H9 (cell line): ENCODE measurements around the gene ZNF629. TPM values are rescaled to one million over a fixed set of nuclear protein-coding genes. Genes with fewer than 3 reads are reported as not detected.

ENCODE experiments used
- DNase-seq: peaks from one replicate; pipeline ENCODE4 v3.0.0-alpha.2; 2017
- H2AFZ ChIP-seq: one replicate; pipeline ENCODE4 v1.6.1; 2013; ENCODE audit warnings: mild to moderate bottlenecking, low read length, control low read depth, moderate library complexity
- H2AK5ac ChIP-seq: 2 replicates; pipeline ENCODE4 v1.6.1; 2013; ENCODE audit warnings: low read length, control low read depth, mixed read lengths; ENCODE audit not compliant: insufficient read length
- H2BK120ac ChIP-seq: one replicate; pipeline ENCODE4 v1.6.1; 2013; ENCODE audit warnings: low read depth, mild to moderate bottlenecking, low read length, control low read depth, inconsistent platforms; ENCODE audit not compliant: poor library complexity, severe bottlenecking
- H2BK12ac ChIP-seq: 2 replicates; pipeline ENCODE4 v1.6.1; 2013; ENCODE audit warnings: low read length, control low read depth, mixed read lengths, low read depth; ENCODE audit not compliant: insufficient read length
- H2BK15ac ChIP-seq: 2 replicates; pipeline ENCODE4 v1.6.1; 2013; ENCODE audit warnings: low read depth, low read length, control low read depth
- H2BK20ac ChIP-seq: one replicate; pipeline ENCODE4 v1.6.1; 2013; ENCODE audit warnings: low read depth, mild to moderate bottlenecking, low read length, control low read depth, inconsistent platforms; ENCODE audit not compliant: poor library complexity, severe bottlenecking
- H2BK5ac ChIP-seq: 2 replicates; pipeline ENCODE4 v1.6.1; 2013; ENCODE audit warnings: low read length, control low read depth, mixed read lengths; ENCODE audit not compliant: insufficient read length
- H3K14ac ChIP-seq: 2 replicates; pipeline ENCODE4 v1.6.1; 2013; ENCODE audit warnings: low read length, control low read depth; ENCODE audit not compliant: insufficient read depth
- H3K18ac ChIP-seq: 2 replicates; pipeline ENCODE4 v1.6.1; 2013; ENCODE audit warnings: low read depth, mild to moderate bottlenecking, mixed read lengths, low read length, control low read depth; ENCODE audit not compliant: insufficient read length
- H3K23ac ChIP-seq: 2 replicates; pipeline ENCODE4 v1.6.1; 2013; ENCODE audit warnings: low read length, control low read depth, mixed read lengths, low read depth; ENCODE audit not compliant: insufficient read length
- H3K23me2 ChIP-seq: 2 replicates; pipeline ENCODE4 v1.6.1; 2013; ENCODE audit warnings: low read depth, mild to moderate bottlenecking, mixed read lengths, low read length, control low read depth; ENCODE audit not compliant: insufficient read length, poor library complexity, severe bottlenecking
- H3K27ac ChIP-seq: 2 replicates; pipeline ENCODE4 v1.5.1; 2013; ENCODE audit warnings: low read length, control low read depth, mixed read lengths, low read depth; ENCODE audit not compliant: insufficient read length
- H3K27me3 ChIP-seq: 2 replicates; pipeline ENCODE4 v1.6.1; 2013; ENCODE audit warnings: low read length, control low read depth, inconsistent platforms; ENCODE audit not compliant: insufficient read depth
- H3K4ac ChIP-seq: 2 replicates; pipeline ENCODE4 v1.6.1; 2013; ENCODE audit warnings: low read depth, mild to moderate bottlenecking, control low read depth, inconsistent platforms, low read length, moderate library complexity
- H3K4me1 ChIP-seq: 2 replicates; pipeline ENCODE4 v1.6.1; 2013; ENCODE audit warnings: low read length, control low read depth, inconsistent platforms; ENCODE audit not compliant: insufficient read depth
- H3K4me2 ChIP-seq: 2 replicates; pipeline ENCODE4 v1.6.1; 2013; ENCODE audit warnings: low read length, control low read depth, mixed read lengths; ENCODE audit not compliant: insufficient read length, insufficient read depth
- H3K56ac ChIP-seq: 2 replicates; pipeline ENCODE4 v1.6.1; 2013; ENCODE audit warnings: low read depth, mild to moderate bottlenecking, mixed read lengths, low read length, control low read depth; ENCODE audit not compliant: insufficient read length
- H3K79me1 ChIP-seq: 2 replicates; pipeline ENCODE4 v1.6.1; 2013; ENCODE audit warnings: low read depth, mild to moderate bottlenecking, moderate library complexity, low read length, control low read depth, inconsistent platforms; ENCODE audit not compliant: insufficient read depth, poor library complexity, severe bottlenecking
- H3K79me2 ChIP-seq: 2 replicates; pipeline ENCODE4 v1.6.1; 2013; ENCODE audit warnings: low read length, control low read depth, inconsistent platforms; ENCODE audit not compliant: insufficient read depth
- H3K9ac ChIP-seq: 2 replicates; pipeline ENCODE4 v1.6.1; 2013; ENCODE audit warnings: low read length, control low read depth, mixed read lengths; ENCODE audit not compliant: insufficient read length; ENCODE audit errors: extremely low read depth
- H3K9me3 ChIP-seq: one replicate; pipeline ENCODE4 v1.6.1; 2013; ENCODE audit warnings: low read depth, low read length, inconsistent platforms; ENCODE audit not compliant: control insufficient read depth
- H3T11ph ChIP-seq: one replicate; pipeline ENCODE4 v1.6.1; 2013; ENCODE audit warnings: mild to moderate bottlenecking, low read length, control low read depth, inconsistent platforms
- H4K20me1 ChIP-seq: one replicate; pipeline ENCODE4 v1.6.1; 2013; ENCODE audit not compliant: control insufficient read depth, insufficient read length, insufficient read depth
- H4K5ac ChIP-seq: 2 replicates; pipeline ENCODE4 v1.6.1; 2013; ENCODE audit warnings: low read depth, mild to moderate bottlenecking, mixed read lengths, low read length, control low read depth; ENCODE audit not compliant: insufficient read length
- H4K8ac ChIP-seq: replicated peaks from 2 replicates; pipeline ENCODE4 v1.6.1; 2013; ENCODE audit warnings: low read length, control low read depth, mixed read lengths, low read depth; ENCODE audit not compliant: insufficient read length
- H4K91ac ChIP-seq: 2 replicates; pipeline ENCODE4 v1.6.1; 2013; ENCODE audit warnings: low read depth, mild to moderate bottlenecking, moderate library complexity, mixed read lengths, low read length, control low read depth; ENCODE audit not compliant: insufficient read length
- H3K27ac Mint-ChIP-seq, 3 experiments: 2 replicates in 2 of 3; 3 replicates in 1 of 3; pipeline ENCODE4 v1.8.0; 2020 to 2021; ENCODE audit warnings: mixed read lengths in 3 of 3, mild to moderate bottlenecking in 1 of 3, moderate library complexity in 1 of 3
- H3K27me3 Mint-ChIP-seq: 2 replicates; pipeline ENCODE4 v1.8.0; 2021; ENCODE audit warnings: low read depth, mild to moderate bottlenecking, moderate library complexity, mixed read lengths
- H3K36me3 Mint-ChIP-seq, 3 experiments: 2 replicates in 2 of 3; 3 replicates in 1 of 3; pipeline ENCODE4 v1.8.0; 2020 to 2021; ENCODE audit warnings: low read depth in 3 of 3, mixed read lengths in 3 of 3; ENCODE audit not compliant: insufficient read depth in 1 of 3
- H3K4me1 Mint-ChIP-seq, 2 experiments: 2 replicates each; pipeline ENCODE4 v1.8.0; 2020; ENCODE audit warnings: mixed read lengths in 2 of 2
- H3K4me3 Mint-ChIP-seq, 2 experiments: 2 replicates in 1 of 2; 3 replicates in 1 of 2; pipeline ENCODE4 v1.8.0; 2020 to 2021; ENCODE audit warnings: mild to moderate bottlenecking in 2 of 2, mixed read lengths in 2 of 2, moderate library complexity in 1 of 2
- H3K9me3 Mint-ChIP-seq, 2 experiments: 2 replicates in 1 of 2; 3 replicates in 1 of 2; pipeline ENCODE4 v1.8.0; 2020; ENCODE audit warnings: mild to moderate bottlenecking in 2 of 2, mixed read lengths in 2 of 2, moderate library complexity in 1 of 2
- WGBS: extraction: QIAGEN DNeasy Blood & Tissue Kit; methylation state at CpG from one replicate; pipeline ENCODE4 v1.1.7; 2013; ENCODE audit warnings: missing lambda C conversion rate, low lambda C conversion rate, mixed read lengths; ENCODE audit not compliant: insufficient read length; ENCODE audit errors: extremely low coverage; 5-methylcytosine and 5-hydroxymethylcytosine counted together
- total RNA-seq: library from RNA; stranded (reverse); gene quantifications from 2 replicates; pipeline ENCODE4 v1.2.1, GENCODE V29; 2021
- TF ChIP-seq, protein P1 (sequence below): fragments of 200-600 bp; sonication (generic); conservative IDR thresholded peaks from 3 replicates; pipeline ENCODE4 v1.8.0; 2021; ENCODE audit warnings: antibody characterized with exemption, mild to moderate bottlenecking

The ZNF629 gene
- total RNA-seq, 1 experiment from 2014 or later = 20.0 TPM

DNA sequence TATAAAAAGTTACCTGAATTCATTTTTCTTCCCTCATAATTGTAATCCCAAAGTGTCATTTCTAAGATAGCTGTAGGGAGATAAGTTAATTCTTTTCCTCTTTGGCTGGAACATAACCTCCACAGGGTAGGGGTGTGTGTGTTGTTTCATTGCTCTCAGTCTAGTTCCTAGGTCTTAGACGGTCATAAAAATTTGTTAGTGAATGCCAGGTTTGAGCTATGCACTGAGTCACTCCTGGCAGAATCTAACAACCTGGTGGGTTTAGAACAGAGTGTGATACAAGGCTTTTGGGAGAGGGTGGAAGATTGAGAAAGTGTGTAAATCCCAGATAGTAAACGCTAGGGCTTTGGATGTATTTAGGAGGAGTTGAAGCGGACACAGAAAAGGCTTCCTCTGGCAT lies 39.7 kb downstream of the ZNF629 start:
- Histone ChIP-seq H3K14ac (no peak overlapping the region), H3K9me3 (no peaks in the 10 kb centered on the region), H2BK120ac (no peak overlapping the region), H3K56ac (no peak overlapping the region), H3K27me3 (no peaks in the 10 kb centered on the region), H4K91ac (no peak overlapping the region), H3K4me1 (no peaks in the 10 kb centered on the region), H3K9ac (peak overlapping the region; percentile 84), H3T11ph (no peak overlapping the region), H2BK15ac (no peak overlapping the region), H4K20me1 (no peaks in the 10 kb centered on the region), H2BK5ac (no peak overlapping the region), H3K4me2 (peak overlapping the region; percentile 56), H3K23me2 (peaks cover 5% of the 10 kb centered on the region), H3K4ac (no peak overlapping the region), H3K18ac (no peak overlapping the region), H3K79me2 (peaks cover 4% of the 10 kb centered on the region; the same call in 1 of the 2 replicates), H2AFZ (no peak overlapping the region), H3K27ac (no peak overlapping the region), H2BK20ac (no peak overlapping the region), H3K79me1 (peaks cover 2% of the 10 kb centered on the region), H3K23ac (no peak overlapping the region), H2AK5ac (no peak overlapping the region), H4K8ac (no peak overlapping the region), H2BK12ac (no peak overlapping the region), H4K5ac (peak overlapping the region; percentile 10)
- no peak for DNase-seq
- Mint-ChIP-seq H3K27ac (peak overlapping the region; percentile 24 to 95 (median 67)), H3K4me3 (peak overlapping the region; percentile 97), H3K9me3 (peaks cover 0 to 1% of the 10 kb centered on the region in 2 experiments; a peak in 1 of 5 replicates), H3K36me3 (peaks cover 6 to 47% (median 29%) of the 10 kb centered on the region in 3 experiments; a peak in 6 of 7 replicates), H3K27me3 (no peaks in the 10 kb centered on the region), H3K4me1 (peaks cover 7 to 16% of the 10 kb centered on the region in 2 experiments)
- TF ChIP-seq, protein P1, sequence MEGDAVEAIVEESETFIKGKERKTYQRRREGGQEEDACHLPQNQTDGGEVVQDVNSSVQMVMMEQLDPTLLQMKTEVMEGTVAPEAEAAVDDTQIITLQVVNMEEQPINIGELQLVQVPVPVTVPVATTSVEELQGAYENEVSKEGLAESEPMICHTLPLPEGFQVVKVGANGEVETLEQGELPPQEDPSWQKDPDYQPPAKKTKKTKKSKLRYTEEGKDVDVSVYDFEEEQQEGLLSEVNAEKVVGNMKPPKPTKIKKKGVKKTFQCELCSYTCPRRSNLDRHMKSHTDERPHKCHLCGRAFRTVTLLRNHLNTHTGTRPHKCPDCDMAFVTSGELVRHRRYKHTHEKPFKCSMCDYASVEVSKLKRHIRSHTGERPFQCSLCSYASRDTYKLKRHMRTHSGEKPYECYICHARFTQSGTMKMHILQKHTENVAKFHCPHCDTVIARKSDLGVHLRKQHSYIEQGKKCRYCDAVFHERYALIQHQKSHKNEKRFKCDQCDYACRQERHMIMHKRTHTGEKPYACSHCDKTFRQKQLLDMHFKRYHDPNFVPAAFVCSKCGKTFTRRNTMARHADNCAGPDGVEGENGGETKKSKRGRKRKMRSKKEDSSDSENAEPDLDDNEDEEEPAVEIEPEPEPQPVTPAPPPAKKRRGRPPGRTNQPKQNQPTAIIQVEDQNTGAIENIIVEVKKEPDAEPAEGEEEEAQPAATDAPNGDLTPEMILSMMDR = no peak
- WGBS = no CpG with 5 or more reads among the region's 3 CpGs
